Measurements from ENCODE around the gene SPOCK3.

SPOCK3 gene

GRCh38 chr4:167023364-167023925 lies 210.8 kb downstream of the SPOCK3 start:
- H3K4me1 ChIP-seq (ENCODE audit: control insufficient read depth, insufficient read depth, low read length), result no peaks in the 10 kb centered on the region
- H3K4me3 ChIP-seq (ENCODE audit: low read length), result no peak overlapping the region
- no peaks in the 10 kb centered on the region for H3K27me3 ChIP-seq (ENCODE audit: control insufficient read depth, insufficient read depth, low read length)
- no peak overlapping the region for H3K27ac ChIP-seq (ENCODE audit: low read depth, low read length)
- H3K36me3 ChIP-seq (ENCODE audit: control insufficient read depth, insufficient read depth, low read length), result no peaks in the 10 kb centered on the region
- no peak overlapping the region for H3K9ac ChIP-seq (ENCODE audit: low read length)

- H3K36me3 ChIP-seq (ENCODE audit: control insufficient read depth, insufficient read depth, low read length), result no peaks in the 10 kb centered on the region
- no peak overlapping the region for H3K27ac ChIP-seq (ENCODE audit: low read depth, low read length)
Observed at GRCh38 chr4:167021545-167022155, 212.6 kb downstream of the SPOCK3 start.

GRCh38 chr4:167020410-167020809 lies 213.9 kb downstream of the SPOCK3 start:
- H3K9ac ChIP-seq (ENCODE audit: low read length), result no peak overlapping the region
- no peak overlapping the region for H3K27ac ChIP-seq (ENCODE audit: low read depth, low read length)
- H3K4me1 ChIP-seq (ENCODE audit: control insufficient read depth, insufficient read depth, low read length), result no peaks in the 10 kb centered on the region
- no peaks in the 10 kb centered on the region for H3K27me3 ChIP-seq (ENCODE audit: control insufficient read depth, insufficient read depth, low read length)
- no peaks in the 10 kb centered on the region for H3K36me3 ChIP-seq (ENCODE audit: control insufficient read depth, insufficient read depth, low read length)
- H3K4me3 ChIP-seq (ENCODE audit: low read length), result no peak overlapping the region

More at GRCh38 chr4:167021545-167022155, 212.6 kb downstream of the SPOCK3 start:
- Histone ChIP-seq H3K9ac (ENCODE audit: low read length) (no peak overlapping the region), H3K4me1 (ENCODE audit: control insufficient read depth, insufficient read depth, low read length) (no peaks in the 10 kb centered on the region), H3K4me3 (ENCODE audit: low read length) (no peak overlapping the region), H3K27me3 (ENCODE audit: control insufficient read depth, insufficient read depth, low read length) (no peaks in the 10 kb centered on the region)

DNA sequence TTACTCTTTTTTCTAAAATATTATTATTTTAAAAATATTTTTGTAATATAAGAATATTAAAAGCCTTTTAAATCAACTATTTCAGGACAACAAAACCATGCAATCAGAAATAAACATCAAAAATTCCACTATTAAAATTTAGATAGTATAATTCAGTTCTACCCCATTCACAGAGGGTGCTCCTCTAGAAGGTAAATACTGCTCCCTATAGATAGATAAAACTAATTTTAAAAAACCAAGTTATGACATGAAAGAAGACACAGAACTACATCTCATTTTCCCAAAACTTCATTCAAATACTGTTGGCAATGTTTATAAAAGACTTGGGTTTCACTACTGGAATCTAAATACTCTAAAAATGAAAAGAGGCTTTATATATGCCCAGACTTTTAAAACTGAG lies 219.3 kb downstream of the SPOCK3 start:
- Histone ChIP-seq H3K27ac (ENCODE audit: low read depth, low read length) (no peak overlapping the region), H3K27me3 (ENCODE audit: control insufficient read depth, insufficient read depth, low read length) (no peaks in the 10 kb centered on the region), H3K9ac (ENCODE audit: low read length) (no peak overlapping the region), H3K4me1 (ENCODE audit: control insufficient read depth, insufficient read depth, low read length) (no peaks in the 10 kb centered on the region), H3K4me3 (ENCODE audit: low read length) (no peak overlapping the region), H3K36me3 (ENCODE audit: control insufficient read depth, insufficient read depth, low read length) (no peaks in the 10 kb centered on the region)

DNA sequence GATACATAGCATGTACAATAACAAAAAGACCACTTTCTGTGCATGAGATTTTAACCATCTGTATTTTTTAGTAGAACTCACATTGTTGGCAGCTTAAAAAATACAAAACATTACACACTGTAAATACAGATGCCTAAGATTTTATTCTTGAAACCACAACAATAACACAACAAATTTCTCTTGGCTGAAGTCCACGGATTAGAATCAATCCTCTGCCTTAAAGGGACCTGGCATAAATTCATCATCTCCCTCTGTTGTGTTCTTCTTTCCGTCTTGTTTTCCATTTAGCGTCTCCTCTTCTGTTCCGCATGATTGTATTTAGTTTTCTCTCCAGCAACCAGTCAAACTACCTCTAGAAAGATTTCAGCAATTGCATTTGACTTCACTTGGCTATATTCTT lies 231.0 kb downstream of the SPOCK3 start:
- H3K4me1 ChIP-seq (ENCODE audit: control insufficient read depth, insufficient read depth, low read length), result no peaks in the 10 kb centered on the region
- H3K4me3 ChIP-seq (ENCODE audit: low read length), result no peak overlapping the region
- no peak overlapping the region for H3K27ac ChIP-seq (ENCODE audit: low read depth, low read length)
- H3K36me3 ChIP-seq (ENCODE audit: control insufficient read depth, insufficient read depth, low read length), result no peaks in the 10 kb centered on the region
- no peaks in the 10 kb centered on the region for H3K27me3 ChIP-seq (ENCODE audit: control insufficient read depth, insufficient read depth, low read length)
- H3K9ac ChIP-seq (ENCODE audit: low read length), result no peak overlapping the region

- Histone ChIP-seq H3K27ac (ENCODE audit: low read depth, low read length) (no peak overlapping the region), H3K4me3 (ENCODE audit: low read length) (no peak overlapping the region), H3K4me1 (ENCODE audit: control insufficient read depth, insufficient read depth, low read length) (no peaks in the 10 kb centered on the region), H3K27me3 (ENCODE audit: control insufficient read depth, insufficient read depth, low read length) (no peaks in the 10 kb centered on the region), H3K9ac (ENCODE audit: low read length) (no peak overlapping the region), H3K36me3 (ENCODE audit: control insufficient read depth, insufficient read depth, low read length) (no peaks in the 10 kb centered on the region)
Observed at GRCh38 chr4:167000141-167000852, 234.0 kb downstream of the SPOCK3 start.

DNA sequence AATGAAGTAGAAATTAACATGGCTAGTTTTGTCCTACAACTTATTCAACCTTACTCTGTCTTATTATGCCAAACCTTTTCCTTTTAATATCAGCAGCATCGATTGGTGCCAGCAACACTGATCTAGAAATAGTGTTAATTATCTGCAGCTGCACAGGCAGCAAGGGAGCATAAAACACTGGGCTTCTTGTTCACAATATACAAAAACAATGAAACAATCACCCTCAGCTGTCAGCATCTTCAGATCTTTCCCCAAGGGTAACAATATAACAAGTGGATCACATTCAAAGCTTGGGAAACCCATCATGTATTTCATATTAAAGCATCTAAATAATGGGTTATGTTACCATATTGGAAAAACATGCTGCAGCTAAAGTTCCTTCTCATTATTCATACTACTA lies 238.1 kb downstream of the SPOCK3 start:
- Histone ChIP-seq H3K9ac (ENCODE audit: low read length) (no peak overlapping the region), H3K27me3 (ENCODE audit: control insufficient read depth, insufficient read depth, low read length) (no peaks in the 10 kb centered on the region), H3K27ac (ENCODE audit: low read depth, low read length) (no peak overlapping the region), H3K36me3 (ENCODE audit: control insufficient read depth, insufficient read depth, low read length) (no peaks in the 10 kb centered on the region), H3K4me3 (ENCODE audit: low read length) (no peak overlapping the region), H3K4me1 (ENCODE audit: control insufficient read depth, insufficient read depth, low read length) (no peaks in the 10 kb centered on the region)

GRCh38 chr4:166994686-166995085 lies 239.6 kb downstream of the SPOCK3 start:
- Histone ChIP-seq H3K27me3 (ENCODE audit: control insufficient read depth, insufficient read depth, low read length) (no peaks in the 10 kb centered on the region), H3K4me1 (ENCODE audit: control insufficient read depth, insufficient read depth, low read length) (no peaks in the 10 kb centered on the region), H3K36me3 (ENCODE audit: control insufficient read depth, insufficient read depth, low read length) (no peaks in the 10 kb centered on the region), H3K4me3 (ENCODE audit: low read length) (no peak overlapping the region), H3K27ac (ENCODE audit: low read depth, low read length) (no peak overlapping the region), H3K9ac (ENCODE audit: low read length) (no peak overlapping the region)

DNA sequence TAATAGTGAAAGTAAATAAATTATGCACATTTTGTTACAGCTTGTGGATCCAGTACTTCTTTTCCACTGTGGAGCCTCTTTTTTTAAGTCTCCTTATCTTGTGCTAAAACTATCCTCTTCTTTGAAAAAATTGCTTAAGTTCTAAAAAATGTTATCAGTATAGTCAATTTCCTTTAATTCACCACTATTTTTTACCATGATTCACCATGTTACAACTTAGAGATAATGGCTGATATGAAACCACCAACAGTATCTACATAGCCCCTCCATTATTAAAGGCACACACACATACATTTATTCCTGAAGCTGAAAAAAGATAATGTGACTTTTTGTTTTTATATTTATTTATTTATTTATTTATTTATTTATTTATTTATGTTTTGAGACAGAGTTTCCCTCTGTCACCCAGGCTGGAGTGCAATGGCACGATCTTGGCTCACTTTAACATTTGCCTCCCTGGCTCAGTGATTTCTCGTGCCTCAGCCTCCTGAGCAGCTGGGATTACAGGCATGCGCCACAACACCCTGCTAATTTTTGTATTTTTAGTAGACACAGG lies 243.2 kb downstream of the SPOCK3 start:
- no peaks in the 10 kb centered on the region for H3K36me3 ChIP-seq (ENCODE audit: control insufficient read depth, insufficient read depth, low read length)
- no peaks in the 10 kb centered on the region for H3K27me3 ChIP-seq (ENCODE audit: control insufficient read depth, insufficient read depth, low read length)
- H3K4me3 ChIP-seq (ENCODE audit: low read length), result no peak overlapping the region
- no peaks in the 10 kb centered on the region for H3K4me1 ChIP-seq (ENCODE audit: control insufficient read depth, insufficient read depth, low read length)
- H3K9ac ChIP-seq (ENCODE audit: low read length), result no peak overlapping the region
- H3K27ac ChIP-seq (ENCODE audit: low read depth, low read length), result no peak overlapping the region

DNA sequence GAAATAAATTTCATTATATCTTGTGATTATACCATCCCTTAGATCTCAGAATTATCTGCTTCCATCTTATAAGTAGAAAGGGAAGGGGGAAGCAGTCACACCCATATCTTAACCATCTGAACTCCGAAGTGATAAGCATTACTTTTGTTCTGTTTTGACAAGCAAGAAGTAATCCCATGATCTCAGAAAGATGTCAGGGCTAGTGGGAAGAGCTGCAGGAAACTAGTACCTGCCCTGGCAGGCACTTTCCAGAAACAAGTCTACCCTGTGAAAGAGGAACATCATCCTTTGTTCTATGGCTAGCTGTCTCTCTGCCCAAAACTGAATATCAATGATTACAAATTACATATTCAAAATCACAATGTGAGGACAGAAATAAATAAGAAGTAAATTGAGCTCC lies 244.4 kb downstream of the SPOCK3 start:
- no peak overlapping the region for H3K27ac ChIP-seq (ENCODE audit: low read depth, low read length)
- H3K27me3 ChIP-seq (ENCODE audit: control insufficient read depth, insufficient read depth, low read length), result no peaks in the 10 kb centered on the region
- H3K4me1 ChIP-seq (ENCODE audit: control insufficient read depth, insufficient read depth, low read length), result no peaks in the 10 kb centered on the region
- no peak overlapping the region for H3K4me3 ChIP-seq (ENCODE audit: low read length)
- H3K9ac ChIP-seq (ENCODE audit: low read length), result no peak overlapping the region
- no peaks in the 10 kb centered on the region for H3K36me3 ChIP-seq (ENCODE audit: control insufficient read depth, insufficient read depth, low read length)

- Histone ChIP-seq H3K36me3 (ENCODE audit: control insufficient read depth, insufficient read depth, low read length) (no peaks in the 10 kb centered on the region), H3K27ac (ENCODE audit: low read depth, low read length) (no peak overlapping the region), H3K4me1 (ENCODE audit: control insufficient read depth, insufficient read depth, low read length) (no peaks in the 10 kb centered on the region), H3K27me3 (ENCODE audit: control insufficient read depth, insufficient read depth, low read length) (no peaks in the 10 kb centered on the region), H3K4me3 (ENCODE audit: low read length) (no peak overlapping the region), H3K9ac (ENCODE audit: low read length) (no peak overlapping the region)
Observed at GRCh38 chr4:166987026-166987425, 247.3 kb downstream of the SPOCK3 start.

DNA sequence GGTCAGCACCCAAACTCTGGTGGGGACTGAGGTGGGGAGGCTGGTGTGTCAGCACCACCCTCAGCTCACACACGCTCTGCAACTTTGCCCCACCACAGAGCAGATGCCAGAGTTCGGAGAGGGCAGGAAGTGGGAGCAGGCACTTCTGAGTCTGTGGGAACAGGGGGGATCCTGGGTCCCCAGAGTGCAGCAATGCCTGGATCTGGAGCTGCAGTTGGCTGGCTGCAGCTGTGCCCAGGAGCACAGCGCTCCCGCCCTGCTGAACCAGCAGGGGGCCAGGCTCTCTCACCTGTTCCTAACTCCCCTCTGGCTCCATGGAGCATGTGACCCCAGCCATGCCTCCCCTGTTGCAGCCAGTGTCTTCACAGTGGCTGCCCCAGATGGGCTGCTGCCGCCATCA lies 252.4 kb downstream of the SPOCK3 start:
- Histone ChIP-seq H3K4me1 (ENCODE audit: control insufficient read depth, insufficient read depth, low read length) (no peaks in the 10 kb centered on the region), H3K27ac (ENCODE audit: low read depth, low read length) (no peak overlapping the region), H3K4me3 (ENCODE audit: low read length) (no peak overlapping the region), H3K36me3 (ENCODE audit: control insufficient read depth, insufficient read depth, low read length) (no peaks in the 10 kb centered on the region), H3K9ac (ENCODE audit: low read length) (no peak overlapping the region), H3K27me3 (ENCODE audit: control insufficient read depth, insufficient read depth, low read length) (no peaks in the 10 kb centered on the region)

Measured in rectal smooth muscle tissue (tissue), 1 donor.